Measurements from ENCODE around the gene OASL.

Gene OASL

DNA sequence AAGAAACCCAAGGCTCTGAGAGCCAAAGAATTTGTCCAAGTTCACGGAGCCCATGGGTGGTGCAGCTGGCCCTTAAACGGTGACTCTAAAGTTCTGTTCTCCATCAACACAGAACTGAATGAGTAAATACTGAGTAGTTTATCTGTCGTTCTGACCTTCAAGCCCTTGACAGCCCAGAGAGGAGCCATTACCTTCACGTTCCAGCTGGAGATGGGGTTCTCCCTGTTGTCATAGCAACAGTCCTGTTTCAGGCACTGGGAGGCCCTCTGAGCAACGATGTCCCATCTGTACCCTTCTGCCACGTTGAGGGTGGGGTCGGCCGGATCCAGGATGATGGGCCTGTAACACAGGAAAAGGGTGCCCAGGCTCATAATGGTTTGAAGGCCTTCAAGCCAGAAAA is 15.2 kb downstream of the OASL start:
- no peak overlapping the region for H3K4me3 ChIP-seq (ENCODE audit: low read depth in 1 of 2, low read length in 2 of 2)
- H3K4me1 ChIP-seq (ENCODE audit: control insufficient read depth in 1 of 2, insufficient read depth in 2 of 2, low read length in 2 of 2) = peaks cover 0 to 3% of the 10 kb centered on the region in 2 donors
- H3K27ac ChIP-seq (ENCODE audit: low read length) = no peak overlapping the region
- H3K27me3 ChIP-seq (ENCODE audit: low read depth, low read length) = no peaks in the 10 kb centered on the region
- no peaks in the 10 kb centered on the region for H3K9me3 ChIP-seq (ENCODE audit: control insufficient read depth in 1 of 2, low read length in 2 of 2)
- H3K36me3 ChIP-seq (ENCODE audit: control insufficient read depth in 1 of 2, insufficient read depth in 2 of 2, low read length in 2 of 2) = no peaks in the 10 kb centered on the region

GRCh38 chr12:121022713-121023112 is 16.3 kb downstream of the OASL start:
- H3K27me3 ChIP-seq (ENCODE audit: low read depth, low read length) = no peaks in the 10 kb centered on the region
- peaks cover 0 to 3% of the 10 kb centered on the region in 2 donors for H3K4me1 ChIP-seq (ENCODE audit: control insufficient read depth in 1 of 2, insufficient read depth in 2 of 2, low read length in 2 of 2)
- no peak overlapping the region for H3K27ac ChIP-seq (ENCODE audit: low read length)
- no peaks in the 10 kb centered on the region for H3K36me3 ChIP-seq (ENCODE audit: control insufficient read depth in 1 of 2, insufficient read depth in 2 of 2, low read length in 2 of 2)
- H3K4me3 ChIP-seq (ENCODE audit: low read depth in 1 of 2, low read length in 2 of 2) = no peak overlapping the region
- no peaks in the 10 kb centered on the region for H3K9me3 ChIP-seq (ENCODE audit: control insufficient read depth in 1 of 2, low read length in 2 of 2)

GRCh38 chr12:121021754-121022153 is 17.3 kb downstream of the OASL start:
- Histone ChIP-seq H3K27me3 (ENCODE audit: low read depth, low read length) (no peaks in the 10 kb centered on the region), H3K36me3 (ENCODE audit: control insufficient read depth in 1 of 2, insufficient read depth in 2 of 2, low read length in 2 of 2) (no peaks in the 10 kb centered on the region), H3K4me1 (ENCODE audit: control insufficient read depth in 1 of 2, insufficient read depth in 2 of 2, low read length in 2 of 2) (peaks cover 0 to 3% of the 10 kb centered on the region in 2 donors), H3K27ac (ENCODE audit: low read length) (no peak overlapping the region), H3K4me3 (ENCODE audit: low read depth in 1 of 2, low read length in 2 of 2) (no peak overlapping the region), H3K9me3 (ENCODE audit: control insufficient read depth in 1 of 2, low read length in 2 of 2) (no peaks in the 10 kb centered on the region)

DNA sequence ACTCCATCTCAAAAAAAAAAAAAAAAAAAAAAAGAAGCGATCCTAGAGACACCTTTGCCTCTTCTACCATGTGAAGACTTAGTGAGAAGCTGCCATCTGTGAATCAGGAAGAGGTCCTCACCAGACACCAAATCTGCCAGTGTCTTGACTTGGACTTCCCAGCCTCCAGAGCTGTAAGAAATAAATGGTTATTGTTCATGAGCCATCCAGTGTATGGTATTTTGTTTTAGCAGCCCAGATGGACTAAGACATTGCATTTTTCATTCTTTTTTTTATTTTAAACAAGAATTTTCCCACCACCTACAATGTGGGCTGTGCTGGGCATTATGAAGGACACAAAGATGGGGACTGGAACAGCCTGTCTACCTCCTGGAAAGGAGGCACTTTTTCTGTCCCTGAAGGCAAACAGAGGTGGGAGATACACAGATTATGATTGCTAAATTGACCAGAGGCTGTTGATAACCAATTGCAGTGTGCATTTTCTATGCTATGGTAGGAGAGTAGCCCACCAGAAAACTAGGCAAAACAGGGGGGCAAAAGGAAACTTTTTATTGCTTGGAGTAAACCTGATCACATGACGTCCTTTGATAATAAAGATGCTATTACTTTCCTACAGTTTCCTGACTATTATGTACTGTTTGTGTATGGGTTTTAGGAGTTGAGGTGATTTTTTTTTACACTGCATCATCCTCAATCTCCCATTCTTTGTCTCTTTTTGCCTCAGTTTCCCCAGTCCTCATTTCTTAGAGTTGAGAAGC is 20.0 kb downstream of the OASL start:
- H3K4me3 ChIP-seq (ENCODE audit: low read depth in 1 of 2, low read length in 2 of 2) = no peak overlapping the region
- no peaks in the 10 kb centered on the region for H3K9me3 ChIP-seq (ENCODE audit: control insufficient read depth in 1 of 2, low read length in 2 of 2)
- H3K4me1 ChIP-seq (ENCODE audit: control insufficient read depth in 1 of 2, insufficient read depth in 2 of 2, low read length in 2 of 2) = peaks cover 3 to 7% of the 10 kb centered on the region in 2 donors
- no peaks in the 10 kb centered on the region for H3K27me3 ChIP-seq (ENCODE audit: low read depth, low read length)
- H3K27ac ChIP-seq (ENCODE audit: low read length) = no peak overlapping the region
- H3K36me3 ChIP-seq (ENCODE audit: control insufficient read depth in 1 of 2, insufficient read depth in 2 of 2, low read length in 2 of 2) = no peaks in the 10 kb centered on the region

DNA sequence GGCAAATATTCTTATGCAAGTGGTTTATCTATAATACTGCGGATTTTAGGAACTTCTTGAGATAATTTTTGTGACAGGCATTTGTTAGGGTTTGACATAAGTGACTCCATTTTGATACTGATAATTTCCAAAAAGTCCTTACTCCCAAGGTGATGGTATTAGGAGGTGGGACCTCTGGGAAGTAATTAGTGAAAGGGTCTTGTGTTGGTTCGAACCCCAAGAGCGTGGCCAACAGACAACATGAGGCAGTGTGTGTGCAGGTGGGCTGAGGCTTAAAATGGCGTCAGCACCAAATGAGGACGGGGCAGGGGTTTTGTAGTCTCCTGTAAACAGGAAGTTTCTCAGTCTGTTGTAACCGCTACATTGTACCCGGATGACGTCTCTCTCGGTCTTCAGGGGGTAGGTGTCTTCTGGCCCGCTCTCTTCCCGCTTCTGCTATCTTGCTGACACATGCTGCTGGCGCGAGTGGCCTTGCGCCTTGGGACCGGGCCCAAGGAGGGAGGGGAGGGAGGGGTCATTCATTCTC is 21.0 kb downstream of the OASL start:
- no peak overlapping the region for H3K27ac ChIP-seq (ENCODE audit: low read length)
- H3K27me3 ChIP-seq (ENCODE audit: low read depth, low read length) = no peaks in the 10 kb centered on the region
- no peak overlapping the region for H3K4me3 ChIP-seq (ENCODE audit: low read depth in 1 of 2, low read length in 2 of 2)

GRCh38 chr12:121015825-121016766 is 22.9 kb downstream of the OASL start, which contains the start of gene C12orf43:
Gene C12orf43, minus strand, starts transcription at chr12:121016487. Its CDS starts 13 bp downstream, at chr12:121016474.
- Histone ChIP-seq H3K27me3 (ENCODE audit: low read depth, low read length) (no peaks in the 10 kb centered on the region), H3K9me3 (ENCODE audit: control insufficient read depth in 1 of 2, low read length in 2 of 2) (no peaks in the 10 kb centered on the region), H3K4me3 (ENCODE audit: low read depth in 1 of 2, low read length in 2 of 2) (peak within 1 kb of the TSS; percentile 96 to 99), H3K27ac (ENCODE audit: low read length) (peak within 1 kb of the TSS; percentile 84), H3K4me1 (ENCODE audit: control insufficient read depth in 1 of 2, insufficient read depth in 2 of 2, low read length in 2 of 2) (peaks cover 3 to 7% of the 10 kb centered on the region in 2 donors), H3K36me3 (ENCODE audit: control insufficient read depth in 1 of 2, insufficient read depth in 2 of 2, low read length in 2 of 2) (peaks cover 8 to 17% of the 10 kb centered on the region in 2 donors)

More for the DNA sequence above, 21.0 kb downstream of the OASL start:
- Histone ChIP-seq H3K4me1 (ENCODE audit: control insufficient read depth in 1 of 2, insufficient read depth in 2 of 2, low read length in 2 of 2) (peaks cover 3 to 7% of the 10 kb centered on the region in 2 donors), H3K9me3 (ENCODE audit: control insufficient read depth in 1 of 2, low read length in 2 of 2) (no peaks in the 10 kb centered on the region), H3K36me3 (ENCODE audit: control insufficient read depth in 1 of 2, insufficient read depth in 2 of 2, low read length in 2 of 2) (peaks cover 0 to 4% of the 10 kb centered on the region in 2 donors)

GRCh38 chr12:121013715-121014114 is 25.3 kb downstream of the OASL start:
- Histone ChIP-seq H3K9me3 (ENCODE audit: control insufficient read depth in 1 of 2, low read length in 2 of 2) (no peaks in the 10 kb centered on the region), H3K4me1 (ENCODE audit: control insufficient read depth in 1 of 2, insufficient read depth in 2 of 2, low read length in 2 of 2) (peaks cover 3 to 7% of the 10 kb centered on the region in 2 donors), H3K27me3 (ENCODE audit: low read depth, low read length) (no peaks in the 10 kb centered on the region), H3K36me3 (ENCODE audit: control insufficient read depth in 1 of 2, insufficient read depth in 2 of 2, low read length in 2 of 2) (peaks cover 18 to 39% of the 10 kb centered on the region in 2 donors), H3K4me3 (ENCODE audit: low read depth in 1 of 2, low read length in 2 of 2) (no peak overlapping the region), H3K27ac (ENCODE audit: low read length) (no peak overlapping the region)

DNA sequence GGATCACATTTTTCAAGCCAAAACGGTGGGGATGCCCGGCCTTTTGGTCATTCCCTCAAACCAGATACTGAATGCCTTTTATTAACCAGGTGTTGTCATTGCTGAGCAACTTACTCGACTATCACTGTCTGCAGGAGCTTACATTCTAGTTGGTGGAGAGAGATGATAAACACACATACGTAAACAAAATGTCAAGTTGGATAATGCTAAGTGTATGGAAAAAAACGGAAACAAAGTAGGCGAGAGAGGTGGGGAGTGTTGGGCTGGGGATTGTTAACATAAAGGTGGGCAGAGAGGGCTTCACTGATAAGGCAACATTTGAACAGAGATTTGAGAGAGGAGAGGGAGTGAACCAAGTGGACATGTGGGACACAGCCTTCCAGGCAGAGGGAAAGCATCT is 27.2 kb downstream of the OASL start:
- H3K36me3 ChIP-seq (ENCODE audit: control insufficient read depth in 1 of 2, insufficient read depth in 2 of 2, low read length in 2 of 2) = peaks cover 29 to 50% of the 10 kb centered on the region in 2 donors
- H3K27me3 ChIP-seq (ENCODE audit: low read depth, low read length) = no peaks in the 10 kb centered on the region

DNA sequence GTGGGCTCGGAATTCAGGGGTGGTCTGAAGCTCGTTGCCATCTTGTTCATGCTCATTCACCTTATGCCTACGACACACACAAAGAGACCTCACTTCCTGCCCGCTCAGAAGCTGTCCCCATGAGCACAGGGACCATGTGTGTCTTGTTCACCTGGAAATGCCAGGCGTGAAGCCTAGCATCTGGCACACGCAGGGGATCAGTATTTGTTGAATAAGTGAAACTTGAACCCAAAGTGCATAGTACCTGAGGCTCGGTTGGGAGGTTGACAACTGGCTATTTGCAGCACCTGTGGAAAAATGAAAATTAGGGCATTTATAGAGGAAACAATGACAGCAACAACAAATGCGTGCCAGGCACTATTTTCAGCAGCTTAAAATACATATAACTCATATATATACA is 28.2 kb downstream of the OASL start:
- Histone ChIP-seq H3K4me1 (ENCODE audit: control insufficient read depth in 1 of 2, insufficient read depth in 2 of 2, low read length in 2 of 2) (peaks cover 3 to 6% of the 10 kb centered on the region in 2 donors), H3K9me3 (ENCODE audit: control insufficient read depth in 1 of 2, low read length in 2 of 2) (no peaks in the 10 kb centered on the region), H3K27ac (ENCODE audit: low read length) (no peak overlapping the region), H3K27me3 (ENCODE audit: low read depth, low read length) (no peaks in the 10 kb centered on the region), H3K36me3 (ENCODE audit: control insufficient read depth in 1 of 2, insufficient read depth in 2 of 2, low read length in 2 of 2) (peaks cover 32 to 57% of the 10 kb centered on the region in 2 donors), H3K4me3 (ENCODE audit: low read depth in 1 of 2, low read length in 2 of 2) (no peak overlapping the region)

More for the DNA sequence above, 27.2 kb downstream of the OASL start:
- Histone ChIP-seq H3K9me3 (ENCODE audit: control insufficient read depth in 1 of 2, low read length in 2 of 2) (no peaks in the 10 kb centered on the region), H3K27ac (ENCODE audit: low read length) (no peak overlapping the region), H3K4me3 (ENCODE audit: low read depth in 1 of 2, low read length in 2 of 2) (no peak overlapping the region), H3K4me1 (ENCODE audit: control insufficient read depth in 1 of 2, insufficient read depth in 2 of 2, low read length in 2 of 2) (peaks cover 3 to 7% of the 10 kb centered on the region in 2 donors)

DNA sequence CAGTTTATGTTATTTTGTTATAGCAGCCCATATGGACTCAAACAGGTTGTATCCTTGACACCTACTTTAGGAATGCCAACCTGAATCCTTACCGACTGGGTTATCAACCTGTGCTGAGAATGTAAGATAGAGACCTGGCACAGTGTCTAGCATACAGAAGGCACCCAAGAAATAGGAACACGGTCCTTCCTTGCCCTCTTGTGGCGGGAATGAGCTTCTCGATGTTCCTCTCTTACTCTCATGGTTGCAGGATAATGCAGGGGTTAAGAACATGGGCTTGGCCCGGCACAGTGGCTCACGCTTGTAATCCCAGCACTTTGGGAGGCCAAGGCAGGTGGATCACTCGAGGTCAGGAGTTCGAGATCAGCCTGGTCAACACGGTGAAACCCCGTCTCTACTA is 29.3 kb downstream of the OASL start:
- peaks cover 37 to 65% of the 10 kb centered on the region in 2 donors for H3K36me3 ChIP-seq (ENCODE audit: control insufficient read depth in 1 of 2, insufficient read depth in 2 of 2, low read length in 2 of 2)

More for the DNA sequence above, 29.3 kb downstream of the OASL start:
- no peak overlapping the region for H3K4me3 ChIP-seq (ENCODE audit: low read depth in 1 of 2, low read length in 2 of 2)
- no peaks in the 10 kb centered on the region for H3K9me3 ChIP-seq (ENCODE audit: control insufficient read depth in 1 of 2, low read length in 2 of 2)
- no peaks in the 10 kb centered on the region for H3K4me1 ChIP-seq (ENCODE audit: control insufficient read depth in 1 of 2, insufficient read depth in 2 of 2, low read length in 2 of 2)
- no peak overlapping the region for H3K27ac ChIP-seq (ENCODE audit: low read length)
- no peaks in the 10 kb centered on the region for H3K27me3 ChIP-seq (ENCODE audit: low read depth, low read length)

Data from muscle layer of duodenum (tissue), 2 donors.